ENCODE results near the gene HS6ST3.

DNA sequence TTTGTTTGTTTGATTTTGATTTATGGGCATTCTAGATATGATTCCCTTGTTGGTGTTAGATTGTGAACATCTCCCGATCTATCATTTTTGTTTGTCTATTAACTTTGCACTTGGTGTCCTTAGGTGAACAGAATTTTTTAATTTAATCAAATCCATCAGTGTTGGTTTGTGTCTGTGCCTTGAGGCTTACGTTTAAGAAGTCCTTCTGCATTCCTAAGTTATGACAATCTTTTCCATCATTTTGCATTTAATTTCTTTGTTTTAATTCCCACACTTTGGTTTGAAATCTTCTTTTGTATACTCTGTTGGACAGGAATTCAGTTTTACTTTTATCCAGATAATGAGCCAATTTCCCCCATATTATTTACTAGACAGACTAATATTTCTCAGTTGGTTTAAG is 421.7 kb downstream of the HS6ST3 start:
- TF ChIP-seq GATA2 (IDR thresholded peaks at IDR 0.05; ENCODE audit: insufficient read depth, insufficient read length, low read depth, low read length) (no peak), FOS (IDR thresholded peaks at IDR 0.05; ENCODE audit: borderline replicate concordance, insufficient read depth, low read length) (no peak), MYC (IDR thresholded peaks at IDR 0.05; ENCODE audit: low read depth, low read length) (no peak), POLR2A (IDR thresholded peaks at IDR 0.05; ENCODE audit: low read depth, low read length) (no peak)
- TF ChIP-seq, protein P1, sequence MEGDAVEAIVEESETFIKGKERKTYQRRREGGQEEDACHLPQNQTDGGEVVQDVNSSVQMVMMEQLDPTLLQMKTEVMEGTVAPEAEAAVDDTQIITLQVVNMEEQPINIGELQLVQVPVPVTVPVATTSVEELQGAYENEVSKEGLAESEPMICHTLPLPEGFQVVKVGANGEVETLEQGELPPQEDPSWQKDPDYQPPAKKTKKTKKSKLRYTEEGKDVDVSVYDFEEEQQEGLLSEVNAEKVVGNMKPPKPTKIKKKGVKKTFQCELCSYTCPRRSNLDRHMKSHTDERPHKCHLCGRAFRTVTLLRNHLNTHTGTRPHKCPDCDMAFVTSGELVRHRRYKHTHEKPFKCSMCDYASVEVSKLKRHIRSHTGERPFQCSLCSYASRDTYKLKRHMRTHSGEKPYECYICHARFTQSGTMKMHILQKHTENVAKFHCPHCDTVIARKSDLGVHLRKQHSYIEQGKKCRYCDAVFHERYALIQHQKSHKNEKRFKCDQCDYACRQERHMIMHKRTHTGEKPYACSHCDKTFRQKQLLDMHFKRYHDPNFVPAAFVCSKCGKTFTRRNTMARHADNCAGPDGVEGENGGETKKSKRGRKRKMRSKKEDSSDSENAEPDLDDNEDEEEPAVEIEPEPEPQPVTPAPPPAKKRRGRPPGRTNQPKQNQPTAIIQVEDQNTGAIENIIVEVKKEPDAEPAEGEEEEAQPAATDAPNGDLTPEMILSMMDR (IDR thresholded peaks at IDR 0.05; ENCODE audit: extremely low read depth in 1 of 2, insufficient read depth in 1 of 2, low read depth in 1 of 2, low read length in 2 of 2), result no peak

Data from endothelial cell of umbilical vein (primary cell).